Measurements from ENCODE around the gene CHST8.

Gene CHST8

GRCh38 chr19:33749619-33750175 lies 127.9 kb downstream of the CHST8 start:
- no peak overlapping the region for H3K27ac ChIP-seq
- TF ChIP-seq CTCF (conservative IDR thresholded peaks at IDR 0.05), result no peak

- no peak overlapping the region for H3K27ac ChIP-seq
- TF ChIP-seq CTCF (conservative IDR thresholded peaks at IDR 0.05), result no peak
Observed at GRCh38 chr19:33750587-33751435, 129.1 kb downstream of the CHST8 start.

GRCh38 chr19:33751436-33751770 lies 129.7 kb downstream of the CHST8 start:
- no peak for TF ChIP-seq CTCF (conservative IDR thresholded peaks at IDR 0.05)
- no peak overlapping the region for H3K27ac ChIP-seq

- TF ChIP-seq CTCF (conservative IDR thresholded peaks at IDR 0.05), result no peak
Observed at GRCh38 chr19:33752018-33752800, 130.5 kb downstream of the CHST8 start.

GRCh38 chr19:33752945-33753344 lies 131.2 kb downstream of the CHST8 start:
- no peak for TF ChIP-seq CTCF (conservative IDR thresholded peaks at IDR 0.05)

More at GRCh38 chr19:33752018-33752800, 130.5 kb downstream of the CHST8 start:
- H3K27ac ChIP-seq, result no peak overlapping the region

GRCh38 chr19:33754361-33754760 lies 132.6 kb downstream of the CHST8 start:
- no peak for TF ChIP-seq CTCF (conservative IDR thresholded peaks at IDR 0.05)
- no peak overlapping the region for H3K27ac ChIP-seq

More at GRCh38 chr19:33752945-33753344, 131.2 kb downstream of the CHST8 start:
- no peak overlapping the region for H3K27ac ChIP-seq
